ENCODE measurements around the gene BNIP5.

The BNIP5 gene

GRCh38 chr6:36290668-36291620 lies 45.7 kb downstream of the BNIP5 start:
- no peak for DNase-seq

GRCh38 chr6:36289281-36289878 lies 47.3 kb downstream of the BNIP5 start:
- DNase-seq: no peak

GRCh38 chr6:36286858-36287257 lies 49.8 kb downstream of the BNIP5 start:
- DNase-seq: no peak

- DNase-seq: no peak
Observed at GRCh38 chr6:36285797-36286196, 50.9 kb downstream of the BNIP5 start.

- no peak for DNase-seq
Observed at GRCh38 chr6:36285187-36285671, 51.5 kb downstream of the BNIP5 start.

- DNase-seq: no peak
Observed at GRCh38 chr6:36284359-36284758, 52.3 kb downstream of the BNIP5 start.

- no peak for DNase-seq
Observed at GRCh38 chr6:36283608-36284007, 53.1 kb downstream of the BNIP5 start.

- no peak for DNase-seq
Observed at GRCh38 chr6:36280983-36281382, 55.7 kb downstream of the BNIP5 start.

- no peak for DNase-seq
Observed at GRCh38 chr6:36280467-36280866, 56.2 kb downstream of the BNIP5 start.

- DNase-seq: no peak
Observed at GRCh38 chr6:36277946-36278470, 58.7 kb downstream of the BNIP5 start.

GRCh38 chr6:36276581-36277536 lies 59.8 kb downstream of the BNIP5 start:
- DNase-seq: no peak

- DNase-seq: no peak
Observed at GRCh38 chr6:36273802-36274514, 62.7 kb downstream of the BNIP5 start.

- DNase-seq: no peak
Observed at GRCh38 chr6:36273067-36273466, 63.6 kb downstream of the BNIP5 start.

- DNase-seq: no peak
Observed at GRCh38 chr6:36272234-36272633, 64.5 kb downstream of the BNIP5 start.

GRCh38 chr6:36269834-36270705 lies 66.6 kb downstream of the BNIP5 start, which contains the start of gene PNPLA1:
PNPLA1 (plus strand) TSS chr6:36270060; CDS start chr6:36270460, 400 bp downstream.
- no peak for DNase-seq

- DNase-seq: no peak
Observed at GRCh38 chr6:36268478-36269275, 68.0 kb downstream of the BNIP5 start.

- no peak for DNase-seq
Observed at GRCh38 chr6:36267731-36268477, 68.8 kb downstream of the BNIP5 start.

- DNase-seq: no peak
Observed at GRCh38 chr6:36266913-36267644, 69.6 kb downstream of the BNIP5 start.

Data from NCI-H1436 treated with DMSO at 0.1 percent for 48 hours (cell line).